NCI-H1092 (cell line): ENCODE results near the gene ALPK3.

Source experiments
- DNase-seq: peaks from one replicate; lab custom pipeline; 2025; lab: John Stamatoyannopoulos, UW

The ALPK3 gene

GRCh38 chr15:84797801-84798200, 19.4 kb upstream of the ALPK3 start:
- DNase-seq, result no peak

- DNase-seq, result no peak
Observed at GRCh38 chr15:84798436-84798946, 18.7 kb upstream of the ALPK3 start.

- no peak for DNase-seq
Observed at GRCh38 chr15:84799511-84800187, 17.5 kb upstream of the ALPK3 start.

GRCh38 chr15:84800365-84800806, 16.8 kb upstream of the ALPK3 start:
- no peak for DNase-seq

GRCh38 chr15:84804005-84804900, 12.9 kb upstream of the ALPK3 start:
- DNase-seq, result no peak

- no peak for DNase-seq
Observed at GRCh38 chr15:84805221-84805620, 11.9 kb upstream of the ALPK3 start.

- DNase-seq, result no peak
Observed at GRCh38 chr15:84807228-84807627, 9.9 kb upstream of the ALPK3 start.

- no peak for DNase-seq
Observed at GRCh38 chr15:84810073-84810840, 6.9 kb upstream of the ALPK3 start.

- no peak for DNase-seq
Observed at GRCh38 chr15:84811151-84811550, 6.0 kb upstream of the ALPK3 start.

- no peak for DNase-seq
Observed at GRCh38 chr15:84811828-84812227, 5.3 kb upstream of the ALPK3 start.

- DNase-seq, result no peak
Observed at GRCh38 chr15:84812842-84813241, 4.3 kb upstream of the ALPK3 start.

- DNase-seq, result no peak
Observed at GRCh38 chr15:84813435-84813834, 3.7 kb upstream of the ALPK3 start.

GRCh38 chr15:84813931-84814330, 3.2 kb upstream of the ALPK3 start:
- no peak for DNase-seq

- DNase-seq, result no peak
Observed at GRCh38 chr15:84814916-84815315, 2.2 kb upstream of the ALPK3 start.

GRCh38 chr15:84817466-84818081, 418 bp downstream of the ALPK3 start:
- no peak for DNase-seq

GRCh38 chr15:84818261-84819131, 1.3 kb downstream of the ALPK3 start:
- no peak for DNase-seq

- DNase-seq, result no peak
Observed at GRCh38 chr15:84819291-84819768, 2.2 kb downstream of the ALPK3 start.

GRCh38 chr15:84819791-84820190, 2.6 kb downstream of the ALPK3 start:
- DNase-seq, result no peak

GRCh38 chr15:84821501-84822021, 4.4 kb downstream of the ALPK3 start:
- no peak for DNase-seq

GRCh38 chr15:84822653-84823281, 5.6 kb downstream of the ALPK3 start:
- DNase-seq, result no peak
